Smooth muscle cell (in vitro differentiated cells): ENCODE results near the gene CDH22. TPM values are rescaled to one million over a fixed set of nuclear protein-coding genes. Genes with fewer than 3 reads are reported as not detected.

Experiments
- DNase-seq: peaks from one replicate; lab custom pipeline; 2025; ENCODE audit not compliant: unreplicated experiment; lab: John Stamatoyannopoulos, UW
- H2AFZ ChIP-seq: fragments of 200-600 bp; sonication (generic); 2 replicates; pipeline ENCODE4 v1.6.0; 2016; ENCODE audit warnings: antibody characterized with exemption, low read depth, mild to moderate bottlenecking
- H3F3A ChIP-seq: fragments of 200-600 bp; sonication (generic); 2 replicates; pipeline ENCODE4 v1.6.0; 2017; ENCODE audit warnings: antibody characterized with exemption, low read depth
- H3K27ac ChIP-seq: fragments of 200-600 bp; sonication (generic); 2 replicates; pipeline ENCODE4 v1.5.1; 2016; ENCODE audit warnings: low read depth, mild to moderate bottlenecking
- H3K27me3 ChIP-seq: fragments of 200-600 bp; sonication (generic); 2 replicates; pipeline ENCODE4 v1.6.1; 2016; ENCODE audit warnings: low read depth, mild to moderate bottlenecking
- H3K36me3 ChIP-seq: fragments of 200-600 bp; sonication (generic); 2 replicates; pipeline ENCODE4 v1.5.1; 2016; ENCODE audit warnings: low read depth
- H3K4me1 ChIP-seq: fragments of 200-600 bp; sonication (generic); 2 replicates; pipeline ENCODE4 v1.5.1; 2016; ENCODE audit warnings: low read depth
- H3K4me2 ChIP-seq: fragments of 200-600 bp; sonication (generic); 2 replicates; pipeline ENCODE4 v1.6.0; 2016; ENCODE audit warnings: mild to moderate bottlenecking
- H3K4me3 ChIP-seq: fragments of 200-600 bp; sonication (generic); 2 replicates; pipeline ENCODE4 v1.5.1; 2016; ENCODE audit warnings: mild to moderate bottlenecking
- H3K79me2 ChIP-seq: fragments of 200-600 bp; sonication (generic); 2 replicates; pipeline ENCODE4 v1.6.0; 2016; ENCODE audit warnings: low read depth, mild to moderate bottlenecking
- H3K9ac ChIP-seq: fragments of 200-600 bp; sonication (generic); 2 replicates; pipeline ENCODE4 v1.6.0; 2016; ENCODE audit warnings: low read depth
- H3K9me3 ChIP-seq: fragments of 200-600 bp; sonication (generic); replicated peaks from 2 replicates; pipeline ENCODE4 v1.5.1; 2016; ENCODE audit warnings: low read depth
- H4K20me1 ChIP-seq: fragments of 200-600 bp; sonication (generic); 2 replicates; pipeline ENCODE4 v1.6.0; 2016; ENCODE audit warnings: low read depth
- CTCF ChIP-seq: fragments of 200-600 bp; sonication (generic); IDR thresholded peaks from 2 replicates; pipeline ENCODE4 v1.5.1; 2017; ENCODE audit warnings: borderline replicate concordance, mild to moderate bottlenecking, antibody characterized with exemption; ENCODE audit not compliant: insufficient read depth, poor library complexity, severe bottlenecking
- WGBS: methylation state at CpG from one replicate; pipeline ENCODE4 v1.1.7; 2016; ENCODE audit warnings: low lambda C conversion rate; 5-methylcytosine and 5-hydroxymethylcytosine counted together
- polyA plus RNA-seq: library from polyadenylated mRNA; unstranded; fragments of >200 nt; fragmentation: Nextera tagmentation; extraction: Ambion mirVana; gene quantifications from 2 replicates; pipeline ENCODE4 v1.2.1, GENCODE V29; 2016
- total RNA-seq: library from RNA; depleted of rRNA; stranded (reverse); fragments of >200 nt; gene quantifications from 2 replicates; pipeline ENCODE4 v1.2.3, GENCODE V29; 2014

Gene CDH22
- total and polyA plus RNA-seq, 2 experiments from 2014 or later: not detected

DNA sequence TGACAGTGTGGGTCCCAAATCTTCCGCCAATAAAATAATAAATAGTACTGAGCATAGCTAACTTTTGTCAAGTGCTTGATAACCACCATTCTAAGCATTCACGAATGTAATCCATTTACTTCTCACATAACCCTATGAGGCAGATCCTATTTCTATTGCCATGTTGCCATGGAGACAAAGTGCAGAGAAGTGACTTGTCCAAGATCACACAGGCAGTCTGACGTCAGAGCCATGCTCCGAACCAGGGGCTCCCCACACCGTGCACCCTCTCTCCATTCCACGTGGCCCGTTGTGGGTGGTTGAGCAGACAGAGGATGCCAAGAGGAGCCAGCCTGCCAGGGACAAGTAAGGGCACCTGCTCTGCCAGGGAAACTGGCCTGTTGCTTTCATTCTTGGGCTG, 38.9 kb downstream of the CDH22 start:
- no peak for DNase-seq
- no peak overlapping the region for H3K9ac ChIP-seq

GRCh38 chr20:46268662-46269061, 39.6 kb downstream of the CDH22 start:
- Histone ChIP-seq H3K27me3 (peaks cover 22% of the 10 kb centered on the region), H3K27ac (no peak overlapping the region), H3K9me3 (no peaks in the 10 kb centered on the region), H3F3A (no peaks in the 10 kb centered on the region), H3K9ac (no peak overlapping the region), H3K36me3 (no peaks in the 10 kb centered on the region), H3K79me2 (no peaks in the 10 kb centered on the region), H2AFZ (no peak overlapping the region), H3K4me3 (no peak overlapping the region), H3K4me2 (no peak overlapping the region), H3K4me1 (peaks cover 7% of the 10 kb centered on the region), H4K20me1 (no peaks in the 10 kb centered on the region)
- 85% methylated on average over 3 of the region's 3 CpGs for WGBS
- no peak for TF ChIP-seq CTCF
- DNase-seq: no peak

More for the DNA sequence above, 38.9 kb downstream of the CDH22 start:
- Histone ChIP-seq H4K20me1 (no peaks in the 10 kb centered on the region), H3K36me3 (no peaks in the 10 kb centered on the region), H3K9me3 (no peaks in the 10 kb centered on the region), H2AFZ (no peak overlapping the region), H3K4me2 (no peak overlapping the region), H3K79me2 (no peaks in the 10 kb centered on the region), H3K4me3 (no peak overlapping the region), H3K4me1 (peaks cover 7% of the 10 kb centered on the region), H3K27me3 (peaks cover 26% of the 10 kb centered on the region), H3K27ac (no peak overlapping the region), H3F3A (no peaks in the 10 kb centered on the region)
- TF ChIP-seq CTCF: no peak
- 90% methylated on average over 7 of the region's 7 CpGs for WGBS

- WGBS: 58% methylated on average over 19 of the region's 19 CpGs
- H3K27me3 ChIP-seq: peaks cover 21% of the 10 kb centered on the region
- no peak overlapping the region for H2AFZ ChIP-seq
Observed at GRCh38 chr20:46268131-46268614, 40.1 kb downstream of the CDH22 start.

More at GRCh38 chr20:46268131-46268614, 40.1 kb downstream of the CDH22 start:
- Histone ChIP-seq H3K79me2 (no peaks in the 10 kb centered on the region), H3K4me2 (no peak overlapping the region), H3K4me3 (no peak overlapping the region), H3K9me3 (no peaks in the 10 kb centered on the region), H3K27ac (no peak overlapping the region), H3K4me1 (peaks cover 7% of the 10 kb centered on the region), H4K20me1 (no peaks in the 10 kb centered on the region), H3F3A (no peaks in the 10 kb centered on the region), H3K36me3 (no peaks in the 10 kb centered on the region), H3K9ac (no peak overlapping the region)
- TF ChIP-seq CTCF: no peak
- no peak for DNase-seq
